Tibial nerve (tissue), 4 donors: ENCODE data around the gene ING5. TPM values are rescaled to one million over a fixed set of nuclear protein-coding genes. Genes with fewer than 3 reads are reported as not detected.

Experiments used
- DNase-seq, 2 donors: peaks; one replicate each; pipeline ENCODE4 v3.0.0-alpha.2; 2019; ENCODE audit warnings: low spot score in 2 of 2
- H3K27ac ChIP-seq, 4 donors: fragments of 200-600 bp; sonication (generic) in 3 of 4; one replicate each; pipeline ENCODE4 v1.5.1; 2017 to 2019; ENCODE audit warnings: mild to moderate bottlenecking in 1 of 4
- H3K27me3 ChIP-seq, 2 donors: fragments of 200-600 bp; sonication (generic) in 1 of 2; one replicate each; pipeline versions ENCODE4 v1.5.1 to v1.6.0; 2017 to 2019
- H3K36me3 ChIP-seq, 3 donors: fragments of 200-600 bp; sonication (generic); one replicate each; pipeline ENCODE4 v1.5.1; 2018 to 2019
- H3K4me1 ChIP-seq, 4 donors: fragments of 200-600 bp; sonication (generic) in 3 of 4; one replicate each; pipeline ENCODE4 v1.5.1; 2017 to 2019
- H3K4me3 ChIP-seq, 4 donors: fragments of 200-600 bp; sonication (generic) in 3 of 4; one replicate each; pipeline ENCODE4 v1.5.1; 2017 to 2019; ENCODE audit warnings: mild to moderate bottlenecking in 1 of 4, moderate library complexity in 1 of 4
- H3K9me3 ChIP-seq, 4 donors: fragments of 200-600 bp; sonication (generic) in 3 of 4; one replicate each; pipeline ENCODE4 v1.5.1; 2017 to 2019
- EP300 ChIP-seq, 2 donors: sonication (generic); formaldehyde crosslinking; IDR thresholded peaks; one replicate each; pipeline ENCODE4 v1.6.1; 2017; ENCODE audit warnings: antibody characterized with exemption in 2 of 2, mild to moderate bottlenecking in 1 of 2
- POLR2A ChIP-seq, 2 donors: fragments of 450-650 bp; IDR thresholded peaks; one replicate each; pipeline ENCODE4 v1.6.1; 2017; ENCODE audit warnings: antibody characterized with exemption in 2 of 2, mild to moderate bottlenecking in 2 of 2, moderate library complexity in 2 of 2
- WGBS, 2 donors: methylation state at CpG; one replicate each; pipeline ENCODE4 v1.1.5; 2018; 5-methylcytosine and 5-hydroxymethylcytosine counted together
- total RNA-seq, 4 donors: library from RNA; depleted of rRNA; stranded (reverse); fragments of >200 nt; gene quantifications; one replicate each; pipeline ENCODE4 v1.1.0, GENCODE V29; 2016
- TF ChIP-seq, protein P1 (sequence below), 5 experiments: fragments of 200-600 bp in 3 of 5; fragments of 450-650 bp in 2 of 5; sonication (generic) in 3 of 5; IDR thresholded peaks; one replicate each; pipeline ENCODE4 v1.5.1; 2016 to 2019; ENCODE audit warnings: antibody characterized with exemption in 5 of 5, mild to moderate bottlenecking in 3 of 5, moderate library complexity in 2 of 5

ING5 gene
- total RNA-seq, 4 donors from 2014 or later: 33.4 to 73.3 (median 56.2) TPM

DNA sequence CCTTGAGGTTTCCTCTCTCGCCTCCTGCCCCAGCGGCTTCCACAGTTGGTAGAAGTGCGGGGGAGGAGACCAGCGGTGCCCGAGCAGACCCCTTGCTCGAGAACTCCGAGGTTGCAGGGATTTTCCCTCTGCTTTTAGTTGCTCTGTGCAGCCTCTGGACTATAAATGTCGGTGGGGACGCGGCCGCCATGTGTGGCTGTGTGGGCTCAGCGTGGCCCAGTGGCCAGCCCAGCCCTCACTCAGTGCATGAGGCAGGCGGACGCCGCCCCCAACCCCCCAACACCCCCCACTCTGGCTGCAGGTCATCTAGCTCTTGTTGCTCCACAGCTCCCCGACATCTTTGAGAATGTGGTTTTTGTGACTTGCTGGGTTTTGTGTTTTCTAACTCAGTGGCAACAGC is 17.3 kb downstream of the ING5 start:
- Histone ChIP-seq H3K4me1 (no peaks in the 10 kb centered on the region), H3K27me3 (no peaks in the 10 kb centered on the region), H3K27ac (no peak overlapping the region), H3K4me3 (no peak overlapping the region), H3K9me3 (peaks cover 0 to 9% (median 0%) of the 10 kb centered on the region in 4 donors), H3K36me3 (peaks cover 3 to 97% (median 30%) of the 10 kb centered on the region in 3 donors)
- TF ChIP-seq EP300 (IDR thresholded peaks at IDR 0.05): no peak
- TF ChIP-seq, protein P1, sequence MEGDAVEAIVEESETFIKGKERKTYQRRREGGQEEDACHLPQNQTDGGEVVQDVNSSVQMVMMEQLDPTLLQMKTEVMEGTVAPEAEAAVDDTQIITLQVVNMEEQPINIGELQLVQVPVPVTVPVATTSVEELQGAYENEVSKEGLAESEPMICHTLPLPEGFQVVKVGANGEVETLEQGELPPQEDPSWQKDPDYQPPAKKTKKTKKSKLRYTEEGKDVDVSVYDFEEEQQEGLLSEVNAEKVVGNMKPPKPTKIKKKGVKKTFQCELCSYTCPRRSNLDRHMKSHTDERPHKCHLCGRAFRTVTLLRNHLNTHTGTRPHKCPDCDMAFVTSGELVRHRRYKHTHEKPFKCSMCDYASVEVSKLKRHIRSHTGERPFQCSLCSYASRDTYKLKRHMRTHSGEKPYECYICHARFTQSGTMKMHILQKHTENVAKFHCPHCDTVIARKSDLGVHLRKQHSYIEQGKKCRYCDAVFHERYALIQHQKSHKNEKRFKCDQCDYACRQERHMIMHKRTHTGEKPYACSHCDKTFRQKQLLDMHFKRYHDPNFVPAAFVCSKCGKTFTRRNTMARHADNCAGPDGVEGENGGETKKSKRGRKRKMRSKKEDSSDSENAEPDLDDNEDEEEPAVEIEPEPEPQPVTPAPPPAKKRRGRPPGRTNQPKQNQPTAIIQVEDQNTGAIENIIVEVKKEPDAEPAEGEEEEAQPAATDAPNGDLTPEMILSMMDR (IDR thresholded peaks at IDR 0.05): no peak
- TF ChIP-seq POLR2A (IDR thresholded peaks at IDR 0.05): no peak
- WGBS, 2 donors: 88 to 92% methylated on average over 16 of the region's 16 CpGs
- no peak for DNase-seq

DNA sequence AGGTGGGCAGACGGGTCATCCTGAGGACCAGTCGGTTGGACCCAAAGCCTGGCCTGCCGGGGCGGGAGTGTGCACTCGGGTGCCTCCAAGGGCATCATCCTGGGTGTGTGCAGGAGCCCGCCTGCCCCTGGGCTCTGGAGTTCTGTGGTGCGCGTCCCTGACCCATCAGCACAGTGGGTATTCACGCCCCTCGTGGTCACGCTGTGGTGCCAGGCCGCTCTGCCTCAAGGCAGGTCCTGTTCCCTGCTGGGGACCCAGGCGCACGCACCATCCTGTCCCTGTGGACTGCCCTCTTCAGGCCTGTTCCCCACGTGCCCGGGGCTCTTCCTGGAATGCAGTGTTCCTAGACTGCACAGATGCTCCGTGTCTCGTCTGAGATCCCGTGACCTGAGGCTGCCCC is 18.3 kb downstream of the ING5 start:
- WGBS, 2 donors: 88 to 96% methylated on average over 15 to 17 of the region's 19 CpGs
- H3K36me3 ChIP-seq: peaks cover 3 to 97% (median 30%) of the 10 kb centered on the region in 3 donors
- TF ChIP-seq, protein P1 (IDR thresholded peaks at IDR 0.05): no peak
- TF ChIP-seq EP300 (IDR thresholded peaks at IDR 0.05) (no peak), POLR2A (IDR thresholded peaks at IDR 0.05) (no peak)
- no peak overlapping the region for H3K4me3 ChIP-seq
- DNase-seq: no peak
- H3K9me3 ChIP-seq: no peaks in the 10 kb centered on the region
- no peaks in the 10 kb centered on the region for H3K4me1 ChIP-seq
- no peak overlapping the region for H3K27ac ChIP-seq
- H3K27me3 ChIP-seq: no peaks in the 10 kb centered on the region

DNA sequence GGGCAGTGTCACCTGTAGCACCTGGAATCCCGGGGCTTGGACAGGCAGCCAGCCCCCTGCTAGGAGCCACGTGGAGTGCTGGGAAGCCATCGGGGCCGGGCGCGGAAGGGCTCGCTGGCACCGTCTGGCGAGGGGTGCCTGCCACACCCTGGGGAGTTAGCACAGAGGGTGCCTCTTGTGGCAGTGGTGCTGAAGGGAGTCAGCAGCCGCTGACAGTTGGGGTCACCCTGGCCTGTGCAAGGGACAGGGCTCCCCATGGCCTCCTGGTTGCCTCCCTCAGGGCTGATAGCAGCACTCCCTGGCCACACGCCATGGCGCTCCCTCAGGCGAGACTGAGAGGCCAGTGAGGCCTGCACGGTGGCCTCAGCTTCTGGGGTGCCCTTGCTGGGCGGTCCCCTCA is 18.7 kb downstream of the ING5 start:
- no peaks in the 10 kb centered on the region for H3K9me3 ChIP-seq
- H3K4me1 ChIP-seq: no peaks in the 10 kb centered on the region
- H3K27ac ChIP-seq: no peak overlapping the region
- H3K36me3 ChIP-seq: peaks cover 3 to 97% (median 30%) of the 10 kb centered on the region in 3 donors
- WGBS, 2 donors: 88 to 95% methylated on average over 4 to 13 of the region's 15 CpGs
- H3K27me3 ChIP-seq: no peaks in the 10 kb centered on the region
- no peak for DNase-seq
- no peak for TF ChIP-seq EP300 (IDR thresholded peaks at IDR 0.05)
- TF ChIP-seq, protein P1 (IDR thresholded peaks at IDR 0.05): no peak
- TF ChIP-seq POLR2A (IDR thresholded peaks at IDR 0.05): no peak
- H3K4me3 ChIP-seq: no peak overlapping the region

DNA sequence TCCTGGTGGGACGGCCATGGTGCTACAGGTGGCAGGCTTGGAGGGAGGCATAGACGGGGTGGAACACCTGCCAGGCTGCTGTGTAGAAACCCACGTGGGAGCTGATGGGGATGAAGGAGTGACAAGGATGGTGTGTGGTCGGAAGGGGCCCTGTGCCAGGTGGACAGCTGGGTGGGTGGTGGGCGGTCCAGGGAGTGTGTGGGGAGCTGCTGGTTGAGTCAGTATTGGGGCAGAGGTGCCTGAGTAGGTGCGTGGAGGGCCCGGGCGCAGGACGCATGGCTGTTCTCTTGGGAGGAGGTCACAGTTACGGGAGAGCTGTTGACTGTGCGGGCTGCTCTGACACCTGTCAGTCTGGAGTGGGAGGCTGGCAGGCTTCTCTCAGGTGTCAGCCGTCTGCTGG is 20.0 kb downstream of the ING5 start:
- 90 to 91% methylated on average over 12 of the region's 12 CpGs for WGBS, 2 donors
- Histone ChIP-seq H3K27me3 (no peaks in the 10 kb centered on the region), H3K36me3 (peaks cover 3 to 97% (median 30%) of the 10 kb centered on the region in 3 donors), H3K4me1 (no peaks in the 10 kb centered on the region), H3K9me3 (no peaks in the 10 kb centered on the region), H3K4me3 (no peak overlapping the region), H3K27ac (no peak overlapping the region)
- no peak for DNase-seq
- TF ChIP-seq EP300 (IDR thresholded peaks at IDR 0.05) (no peak), POLR2A (IDR thresholded peaks at IDR 0.05) (no peak)
- TF ChIP-seq, protein P1 (IDR thresholded peaks at IDR 0.05): no peak

DNA sequence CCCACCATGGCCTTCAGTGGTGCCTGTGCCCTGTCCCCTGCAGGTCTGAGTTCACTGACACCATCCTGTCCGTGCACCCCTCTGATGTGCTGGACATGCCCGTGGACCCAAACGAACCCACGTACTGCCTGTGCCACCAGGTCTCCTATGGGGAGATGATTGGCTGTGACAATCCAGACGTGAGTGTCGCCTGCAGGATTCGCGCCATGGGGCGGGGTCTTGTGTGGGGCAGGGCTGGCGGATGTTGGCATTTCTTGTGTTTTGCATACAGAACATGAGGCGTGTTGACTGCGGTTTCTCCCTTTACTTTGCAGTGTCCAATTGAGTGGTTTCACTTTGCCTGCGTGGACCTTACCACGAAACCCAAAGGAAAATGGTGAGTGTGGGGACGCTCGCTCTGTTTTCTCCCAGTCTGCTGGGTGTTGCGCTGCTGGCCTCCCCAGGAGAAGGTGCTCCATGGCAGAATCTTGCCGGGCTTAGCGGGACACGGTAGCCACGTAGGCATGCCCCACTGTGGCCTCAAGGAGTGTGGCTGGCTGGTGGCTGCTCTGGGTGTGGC is 21.1 kb downstream of the ING5 start:
- Histone ChIP-seq H3K27me3 (no peaks in the 10 kb centered on the region), H3K36me3 (peaks cover 3 to 97% (median 30%) of the 10 kb centered on the region in 3 donors), H3K9me3 (no peaks in the 10 kb centered on the region), H3K27ac (no peak overlapping the region), H3K4me3 (no peak overlapping the region), H3K4me1 (no peaks in the 10 kb centered on the region)
- no peak for TF ChIP-seq EP300 (IDR thresholded peaks at IDR 0.05)
- no peak for TF ChIP-seq POLR2A (IDR thresholded peaks at IDR 0.05)
- TF ChIP-seq, protein P1 (IDR thresholded peaks at IDR 0.05): no peak
- no peak for DNase-seq
- WGBS, 2 donors: 97 to 98% methylated on average over 21 of the region's 21 CpGs
